ENCODE results near the gene ZNF654.
A peak's percentile ranks its signal among the peaks of the same experiment; 100 is the strongest.
"Not testable (repeated sequence)": the region's sequence is repeated elsewhere in the genome, so short reads cannot be mapped to it uniquely, and the experiment has no call there.

The ZNF654 gene

GRCh38 chr3:88059380-88060170 is 520 bp downstream of the ZNF654 start:
- no peak for DNase-seq (ENCODE audit: low read depth in 2 of 2)

- DNase-seq (ENCODE audit: low read depth in 2 of 2) = no peak
These were observed 2.7 kb downstream of the ZNF654 start for GRCh38 chr3:88061746-88062145.

GRCh38 chr3:88075072-88075471 is 16.0 kb downstream of the ZNF654 start:
- no peak for DNase-seq (ENCODE audit: low read depth in 2 of 2)

GRCh38 chr3:88075497-88075896 is 16.4 kb downstream of the ZNF654 start:
- no peak for DNase-seq (ENCODE audit: low read depth in 2 of 2)

GRCh38 chr3:88076712-88077111 is 17.7 kb downstream of the ZNF654 start:
- DNase-seq (ENCODE audit: low read depth in 2 of 2) = no peak

- DNase-seq (ENCODE audit: low read depth in 2 of 2) = no peak
These were observed 19.9 kb downstream of the ZNF654 start for GRCh38 chr3:88078932-88079331.

GRCh38 chr3:88082854-88083253 is 23.8 kb downstream of the ZNF654 start:
- DNase-seq (ENCODE audit: low read depth in 2 of 2) = no peak

- DNase-seq (ENCODE audit: low read depth in 2 of 2) = no peak
These were observed 25.0 kb downstream of the ZNF654 start for GRCh38 chr3:88084097-88084501.

- no peak for DNase-seq (ENCODE audit: low read depth in 2 of 2)
These were observed 31.6 kb downstream of the ZNF654 start for GRCh38 chr3:88090681-88091080.

- no peak for DNase-seq (ENCODE audit: low read depth in 2 of 2)
These were observed 33.2 kb downstream of the ZNF654 start for GRCh38 chr3:88092270-88092669.

GRCh38 chr3:88093266-88093665 is 34.2 kb downstream of the ZNF654 start:
- no peak for DNase-seq (ENCODE audit: low read depth in 2 of 2)

GRCh38 chr3:88101142-88101541 is 42.1 kb downstream of the ZNF654 start:
- DNase-seq (ENCODE audit: low read depth in 2 of 2) = no peak

GRCh38 chr3:88105325-88105724 is 46.3 kb downstream of the ZNF654 start:
- no peak for DNase-seq (ENCODE audit: low read depth in 2 of 2)

GRCh38 chr3:88112289-88112688 is 53.2 kb downstream of the ZNF654 start:
- no peak for DNase-seq (ENCODE audit: low read depth in 2 of 2)

GRCh38 chr3:88113311-88114162 is 54.5 kb downstream of the ZNF654 start:
- peak; percentile 24 to 29 for DNase-seq (ENCODE audit: low read depth in 2 of 2)

- no peak for DNase-seq (ENCODE audit: low read depth in 2 of 2)
These were observed 56.0 kb downstream of the ZNF654 start for GRCh38 chr3:88114878-88115549.

GRCh38 chr3:88117683-88118082 is 58.6 kb downstream of the ZNF654 start:
- no peak for DNase-seq (ENCODE audit: low read depth in 2 of 2)

GRCh38 chr3:88118603-88119002 is 59.5 kb downstream of the ZNF654 start:
- DNase-seq (ENCODE audit: low read depth in 2 of 2) = not testable (repeated sequence)

GRCh38 chr3:88123526-88123925 is 64.5 kb downstream of the ZNF654 start:
- no peak for DNase-seq (ENCODE audit: low read depth in 2 of 2)

GRCh38 chr3:88131695-88132094 is 72.6 kb downstream of the ZNF654 start:
- no peak for DNase-seq (ENCODE audit: low read depth in 2 of 2)

GRCh38 chr3:88132894-88133293 is 73.8 kb downstream of the ZNF654 start:
- no peak for DNase-seq (ENCODE audit: low read depth in 2 of 2)

GRCh38 chr3:88133711-88134263 is 74.7 kb downstream of the ZNF654 start:
- no peak for DNase-seq (ENCODE audit: low read depth in 2 of 2)

Data from activated CD8-positive, alpha-beta memory T cell treated with anti-CD3 and anti-CD28 coated beads for 4 hours (primary cell).